ENCODE measurements around the gene ANGPTL8.

GRCh38 chr19:11227195-11227886, 12.1 kb upstream of the ANGPTL8 start:
- no peak for TF ChIP-seq POLR2AphosphoS5 (IDR thresholded peaks at IDR 0.05; ENCODE audit: low read depth, low read length)
- TF ChIP-seq POLR2A (IDR thresholded peaks at IDR 0.05; ENCODE audit: low read depth, low read length), result no peak
- TF ChIP-seq TAF1 (IDR thresholded peaks at IDR 0.05; ENCODE audit: low read depth, low read length), result no peak
- no peak for TF ChIP-seq POU2F2 (IDR thresholded peaks at IDR 0.05; ENCODE audit: low read depth, low read length)
- TF ChIP-seq SPI1 (IDR thresholded peaks at IDR 0.05; ENCODE audit: low read depth, low read length), result no peak

Measured in GM12891 (cell line).